IPS-18c (cell line): ENCODE data around the gene CIZ1.
"Not testable (repeated sequence)": the region's sequence is repeated elsewhere in the genome, so short reads cannot be mapped to it uniquely, and the experiment has no call there.

Source experiments
- H3K4me3 ChIP-seq: 2 replicates; pipeline ENCODE4 v1.7.0; 2013; ENCODE audit warnings: low read depth, mild to moderate bottlenecking, low read length, moderate library complexity; ENCODE audit not compliant: insufficient read depth
- H3K9me3 ChIP-seq: one replicate; pipeline ENCODE4 v1.6.1; 2013; ENCODE audit warnings: mild to moderate bottlenecking, low read length, moderate library complexity; ENCODE audit not compliant: control insufficient read depth, insufficient read depth

The CIZ1 gene

DNA sequence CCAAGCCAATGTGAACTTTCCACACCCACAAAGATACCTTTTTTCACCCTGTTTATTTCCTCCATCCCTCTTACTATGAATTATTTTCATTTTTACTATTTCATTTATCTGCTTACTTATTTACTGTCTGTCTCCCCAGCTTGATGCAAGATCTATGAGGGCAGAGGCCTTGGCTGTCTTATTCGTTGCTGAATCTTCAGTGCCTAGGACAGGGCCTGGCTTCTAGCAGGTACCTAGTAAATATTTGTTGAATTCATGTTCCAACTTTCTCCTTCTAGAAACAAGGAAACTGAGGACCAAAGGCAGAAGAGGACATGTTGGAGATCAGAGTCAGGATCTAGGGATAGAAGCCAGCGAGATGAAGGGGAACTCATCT lies 11.3 kb upstream of the CIZ1 start:
- no peaks in the 10 kb centered on the region for H3K9me3 ChIP-seq
- H3K4me3 ChIP-seq = no peak overlapping the region

DNA sequence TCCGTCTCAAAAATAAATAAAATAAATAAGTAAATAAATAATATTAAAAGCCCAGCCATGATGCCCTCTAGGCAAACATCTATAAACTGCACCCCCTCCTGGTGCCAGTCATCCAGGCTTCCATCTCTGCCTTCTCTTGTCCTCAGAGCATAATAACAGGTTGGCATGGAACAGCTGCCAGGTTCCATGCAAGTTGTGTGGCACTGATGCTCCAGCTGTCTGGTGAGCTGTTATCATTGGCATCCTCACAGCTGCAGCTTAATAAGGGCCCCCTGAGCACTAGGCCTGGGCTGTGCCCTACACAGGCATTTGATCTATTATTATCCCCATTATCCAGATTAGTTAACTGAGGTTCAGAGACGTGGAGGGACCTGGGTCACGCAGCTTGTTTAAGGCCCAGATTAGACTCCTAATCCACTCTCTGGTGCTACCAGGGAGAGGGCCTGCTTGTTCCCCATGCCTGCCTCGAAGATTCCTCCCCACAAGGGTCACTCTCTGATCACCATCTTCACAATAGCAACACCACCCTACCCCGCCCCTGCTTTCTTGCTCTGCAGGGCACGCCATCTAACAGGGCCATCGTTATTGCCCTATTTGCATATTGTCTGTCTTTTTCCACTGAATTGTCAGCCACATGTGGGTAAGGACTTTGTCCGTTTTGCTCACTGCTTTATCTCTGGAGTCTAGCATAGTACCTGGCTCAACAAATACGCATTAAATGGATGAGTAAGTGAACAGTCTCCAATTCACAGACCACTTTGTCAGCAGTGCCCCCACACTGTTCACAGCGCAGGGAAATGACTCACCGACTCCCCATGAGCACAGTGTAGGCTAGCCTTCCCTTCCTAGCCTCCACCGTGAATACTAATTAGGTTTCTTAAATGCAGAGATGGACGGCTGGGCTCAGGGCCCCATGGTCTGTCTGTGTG lies 10.3 kb upstream of the CIZ1 start:
- Histone ChIP-seq H3K9me3 (no peaks in the 10 kb centered on the region), H3K4me3 (no peak overlapping the region)

DNA sequence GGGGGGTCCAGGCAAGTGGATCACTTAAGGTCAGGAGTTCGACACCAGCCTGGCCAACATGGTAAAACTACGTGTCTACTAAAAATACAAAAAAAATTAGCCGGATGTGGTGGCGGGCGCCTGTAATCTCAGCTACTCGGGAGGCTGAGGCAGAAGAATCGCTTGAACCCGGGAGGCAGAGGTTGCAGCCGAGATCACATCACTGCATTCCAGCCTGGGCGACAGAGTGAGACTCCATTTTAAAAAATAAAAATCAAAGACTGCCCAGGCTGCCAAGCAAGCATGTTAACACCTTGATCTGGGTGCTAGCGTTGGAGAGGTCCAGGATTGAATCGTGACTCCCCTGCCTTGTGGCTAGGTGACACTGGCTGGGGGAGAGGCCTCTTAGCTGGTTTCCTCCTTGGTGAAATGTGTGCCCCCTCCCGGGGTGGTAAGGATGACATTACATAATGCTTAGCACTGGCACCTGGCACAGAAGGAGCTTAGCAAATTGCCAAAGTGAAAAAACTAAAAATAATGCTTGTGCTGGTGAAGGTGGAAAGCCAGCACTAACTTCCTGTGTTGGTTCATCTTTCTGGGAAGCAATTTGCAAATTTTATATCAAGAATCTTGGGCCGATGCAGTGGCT lies 2.2 kb upstream of the CIZ1 start:
- Histone ChIP-seq H3K4me3 (no peak overlapping the region), H3K9me3 (no peaks in the 10 kb centered on the region)

DNA sequence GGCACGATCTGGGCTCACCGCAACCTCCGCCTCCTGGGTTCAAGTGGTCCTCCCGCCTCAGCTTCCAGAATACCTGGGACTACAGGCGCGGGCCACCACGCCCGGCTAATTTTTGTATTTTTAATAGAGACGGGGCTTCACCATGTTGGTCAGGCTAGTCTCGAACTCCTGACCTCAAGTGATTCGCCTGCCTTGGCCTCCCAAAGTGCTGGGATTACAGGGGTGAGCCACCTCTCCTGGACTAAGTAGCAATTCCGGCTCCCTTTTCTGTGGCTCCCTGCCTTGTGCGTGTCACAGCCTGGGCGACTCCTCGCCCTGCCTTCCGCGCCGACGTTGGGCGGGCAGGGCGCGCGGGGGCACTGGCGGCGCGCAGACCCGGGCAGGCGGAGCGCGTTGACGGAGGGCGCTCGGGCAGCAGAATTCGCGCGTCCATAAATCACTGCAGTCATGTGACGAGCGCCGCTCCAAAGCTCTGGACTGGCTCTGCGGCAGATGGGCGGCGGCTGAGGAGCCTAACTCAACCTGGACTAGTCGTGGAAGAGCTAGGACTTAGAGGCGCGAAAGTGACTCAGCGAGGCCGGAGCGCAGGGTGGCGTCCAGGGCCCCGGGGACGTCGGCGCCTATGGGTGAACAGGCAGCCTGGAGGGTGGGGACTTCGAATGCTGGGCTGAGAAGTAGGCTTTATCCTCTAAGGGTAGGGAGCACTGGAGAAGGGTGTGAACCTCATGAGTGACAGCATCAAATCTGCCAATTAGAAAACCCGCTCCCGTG lies 1.4 kb upstream of the CIZ1 start:
- Histone ChIP-seq H3K9me3 (no peaks in the 10 kb centered on the region), H3K4me3 (no peak overlapping the region)

DNA sequence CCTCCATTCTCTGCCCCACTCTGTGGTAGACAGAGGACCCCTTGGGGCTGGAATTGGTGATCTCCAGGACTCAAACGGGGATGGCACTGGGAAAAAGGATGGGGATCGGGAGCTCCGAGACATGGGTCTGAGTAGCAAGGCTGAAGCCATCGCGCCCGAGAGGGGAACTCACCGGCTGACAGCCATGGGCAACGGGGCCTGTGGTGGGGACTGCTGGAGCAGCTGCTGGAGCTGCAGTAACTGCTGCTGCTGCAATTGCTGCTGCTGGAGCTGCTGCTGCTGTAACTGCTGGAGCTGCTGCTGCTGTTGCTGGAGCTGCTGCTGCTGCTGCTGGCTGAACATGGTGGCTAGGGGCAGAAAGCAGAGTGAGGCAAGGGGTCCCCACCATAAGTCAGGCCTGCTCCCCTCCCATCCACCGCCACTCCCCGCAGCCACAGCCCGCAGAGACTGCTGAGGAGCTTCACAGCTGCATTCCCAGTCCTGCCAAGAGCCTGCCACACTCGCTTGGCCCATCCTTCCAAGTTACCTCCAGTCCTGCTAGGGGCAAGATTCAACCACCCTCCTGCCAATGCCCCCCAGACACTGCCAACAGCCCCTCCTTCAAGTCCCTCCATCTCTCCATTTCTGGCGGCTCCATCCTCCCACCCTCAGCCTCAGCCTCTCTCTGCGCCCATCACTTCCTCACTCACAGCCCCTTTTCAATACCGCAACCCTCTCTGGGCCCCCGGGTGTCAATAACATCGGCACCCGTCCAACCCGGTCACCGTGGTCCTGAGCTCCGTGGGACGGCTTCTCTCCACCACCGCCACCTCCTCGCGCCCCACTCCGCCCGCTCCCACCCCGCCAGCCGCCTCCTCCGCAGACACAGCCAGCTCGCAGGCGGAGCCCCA lies 611 bp downstream of the CIZ1 start:
- no peaks in the 10 kb centered on the region for H3K9me3 ChIP-seq
- peak overlapping the region; percentile 89 for H3K4me3 ChIP-seq

DNA sequence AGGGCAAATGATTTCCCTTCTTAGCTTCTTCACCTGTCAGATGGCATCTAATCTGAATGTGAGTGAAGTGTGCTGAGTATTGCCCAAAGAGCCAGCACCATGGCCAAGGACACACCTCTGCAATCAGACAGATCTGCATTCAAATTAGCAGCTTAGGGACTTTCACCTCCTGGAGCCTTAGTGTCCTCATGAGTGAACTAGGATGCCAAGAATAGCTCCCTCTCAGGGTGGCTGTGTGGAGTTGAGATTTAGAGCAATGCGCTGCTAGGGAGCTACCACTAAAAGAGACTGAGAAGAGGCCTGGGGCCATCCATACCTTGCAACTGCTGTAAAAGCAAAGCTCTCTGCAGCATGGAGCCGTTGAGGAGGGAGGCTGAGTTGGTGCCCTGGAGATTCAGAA lies 1.4 kb downstream of the CIZ1 start:
- Histone ChIP-seq H3K4me3 (no peak overlapping the region), H3K9me3 (no peaks in the 10 kb centered on the region)

DNA sequence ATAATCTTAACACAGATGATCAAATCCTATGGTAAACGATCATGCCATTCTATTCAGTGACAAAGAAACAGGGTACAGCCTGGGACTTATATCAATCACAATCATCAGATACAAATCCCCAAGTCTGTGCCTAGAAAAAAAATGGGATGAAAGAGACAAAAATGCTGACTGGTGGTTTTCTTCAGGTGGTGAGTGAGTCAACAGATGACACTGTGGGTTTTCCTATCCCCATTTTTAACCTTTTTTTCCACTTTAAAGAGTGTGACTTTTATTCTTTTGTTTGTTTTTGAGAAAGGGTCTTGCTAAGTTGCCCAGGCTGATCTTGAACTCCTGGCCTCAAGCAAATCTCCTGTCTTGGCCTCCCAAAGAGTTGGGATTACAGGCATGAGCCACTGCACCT lies 3.2 kb downstream of the CIZ1 start:
- Histone ChIP-seq H3K4me3 (no peak overlapping the region), H3K9me3 (no peaks in the 10 kb centered on the region)

DNA sequence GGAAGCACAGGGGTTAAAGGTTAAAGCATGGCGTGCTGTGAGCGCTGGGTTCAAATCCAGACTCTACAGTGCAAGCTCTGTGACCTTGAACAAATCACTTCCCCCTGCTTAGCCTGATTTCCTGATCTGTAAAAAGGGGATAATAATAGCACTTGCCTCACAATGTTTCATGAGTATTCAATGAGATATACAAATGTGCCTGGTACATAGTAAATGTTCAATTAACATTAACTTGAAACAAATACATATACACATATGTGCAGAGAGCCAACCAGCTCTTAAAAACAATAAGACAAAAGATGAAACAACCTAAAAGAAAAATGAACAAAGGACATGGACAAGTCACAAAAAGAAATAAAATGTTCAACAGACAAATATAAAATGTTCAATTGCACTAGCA lies 4.0 kb downstream of the CIZ1 start:
- Histone ChIP-seq H3K4me3 (no peak overlapping the region), H3K9me3 (no peaks in the 10 kb centered on the region)

DNA sequence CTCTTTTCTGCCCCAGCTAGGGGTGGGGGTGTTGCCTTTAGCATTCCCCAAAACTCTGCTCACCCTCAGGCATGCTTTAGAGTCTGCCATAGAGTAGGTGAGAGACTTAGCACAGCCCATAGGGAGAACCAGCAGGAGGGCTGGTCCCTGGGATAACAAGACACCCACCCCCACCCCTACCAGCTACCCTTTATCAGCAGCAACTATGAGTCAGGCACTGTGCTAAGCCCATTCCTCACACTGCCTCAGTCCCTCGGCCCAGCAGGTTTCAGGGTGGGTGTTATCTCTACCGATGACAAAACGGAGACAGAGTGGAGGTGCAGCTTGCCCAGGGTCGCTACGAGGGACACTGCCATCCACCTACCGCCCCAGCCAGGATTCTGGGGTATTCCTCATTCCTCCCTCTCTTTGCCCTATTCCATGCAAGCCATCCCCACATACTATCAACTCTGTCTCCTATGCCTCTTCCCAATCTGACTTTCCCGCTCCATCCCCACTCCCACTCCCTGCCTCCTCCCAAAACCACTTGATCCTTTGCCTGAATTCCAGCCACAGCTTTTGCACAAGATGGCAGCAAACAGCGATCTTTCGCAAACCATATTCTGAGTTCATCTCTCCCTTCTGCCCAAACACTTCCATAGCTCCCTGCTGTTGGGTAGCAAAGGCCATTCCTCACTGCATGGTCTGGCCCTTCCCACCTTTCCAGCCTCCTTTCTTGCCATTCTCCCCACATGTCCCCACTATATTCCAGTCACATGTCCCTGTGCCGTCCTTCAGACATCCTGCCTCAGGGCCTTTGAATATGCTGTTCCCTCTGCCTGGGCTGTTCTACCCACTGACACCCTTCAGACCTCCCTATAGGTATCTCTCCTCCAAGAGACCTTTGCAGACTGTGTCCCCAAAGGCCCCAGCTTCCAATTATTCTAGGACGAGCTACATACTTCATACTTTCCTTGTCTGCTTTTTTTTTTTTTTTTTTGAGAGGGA lies 5.1 kb downstream of the CIZ1 start:
- H3K9me3 ChIP-seq = no peaks in the 10 kb centered on the region
- H3K4me3 ChIP-seq = no peak overlapping the region

DNA sequence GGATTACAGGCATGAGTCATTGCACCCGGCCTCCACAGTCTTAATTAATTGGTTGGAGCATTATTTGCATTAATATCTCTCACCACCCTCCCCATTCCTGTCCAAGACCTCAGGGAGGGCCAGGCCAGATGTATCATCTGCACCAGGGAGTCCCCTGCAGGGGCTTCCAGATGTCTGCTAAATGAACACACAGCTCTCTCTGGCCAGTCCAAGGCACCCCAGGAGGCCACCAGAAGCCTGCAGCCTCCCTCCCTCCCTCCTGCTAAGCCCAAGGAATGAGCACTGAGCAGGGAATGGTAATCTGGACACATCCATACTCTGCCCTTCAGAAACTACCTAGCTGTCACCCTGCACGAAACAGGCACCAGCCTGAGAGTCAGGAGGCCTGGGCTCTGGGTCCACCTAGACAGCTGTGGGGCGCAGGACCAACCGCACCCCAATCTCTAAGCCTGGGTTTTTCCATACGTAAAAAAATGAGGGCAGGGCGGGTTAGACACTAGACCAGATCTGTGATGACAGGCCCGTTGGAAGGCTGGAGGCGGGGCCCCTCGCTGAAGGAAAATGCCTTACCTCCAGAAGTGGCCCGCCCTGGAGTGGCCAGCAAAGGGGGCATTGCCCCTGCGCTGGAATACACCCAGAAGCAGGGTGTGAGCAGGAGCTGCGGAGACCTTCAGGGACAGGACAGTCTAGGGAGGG lies 8.3 kb downstream of the CIZ1 start:
- Histone ChIP-seq H3K9me3 (peaks cover 5% of the 10 kb centered on the region), H3K4me3 (no peak overlapping the region)

DNA sequence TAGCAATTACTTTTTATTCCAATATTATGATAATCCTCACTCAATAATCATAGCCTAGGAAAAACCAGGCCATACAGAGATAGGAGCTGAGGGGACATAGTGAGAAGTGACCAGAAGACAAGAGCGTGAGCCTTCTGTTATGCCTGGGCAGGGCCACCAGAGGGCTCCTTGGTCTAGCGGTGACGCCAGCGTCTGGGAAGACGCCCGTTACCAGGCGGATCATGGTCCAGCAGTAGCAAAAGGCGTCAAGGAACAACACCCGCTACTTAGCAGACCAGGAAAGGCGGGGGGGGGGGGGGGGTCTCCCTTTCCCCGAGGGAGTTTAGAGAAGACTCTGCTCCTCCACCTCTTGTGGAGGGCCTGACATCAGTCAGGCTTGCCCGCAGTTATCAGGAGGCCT lies 9.9 kb downstream of the CIZ1 start:
- H3K9me3 ChIP-seq, H3K4me3 ChIP-seq: not testable (repeated sequence)

DNA sequence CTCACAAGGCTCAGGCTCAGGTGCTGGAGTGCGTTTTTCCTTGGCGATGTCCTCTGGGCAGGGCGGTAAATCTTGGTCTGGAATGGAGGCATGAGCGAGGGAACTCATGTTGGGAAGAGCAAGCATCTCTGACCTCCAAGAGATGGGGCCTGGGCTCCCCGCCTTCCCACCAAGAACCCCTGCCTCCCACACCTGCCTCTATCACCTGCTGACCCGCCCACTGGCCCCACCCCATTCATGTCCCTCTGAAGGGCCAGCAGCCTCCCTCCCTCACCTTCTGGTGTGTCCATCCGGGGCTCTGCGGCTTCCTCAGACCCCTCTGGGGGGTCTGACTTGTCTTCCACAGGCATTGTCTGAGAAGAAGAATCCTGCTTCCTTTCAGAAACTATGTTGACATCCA lies 10.9 kb downstream of the CIZ1 start:
- no peak overlapping the region for H3K4me3 ChIP-seq

DNA sequence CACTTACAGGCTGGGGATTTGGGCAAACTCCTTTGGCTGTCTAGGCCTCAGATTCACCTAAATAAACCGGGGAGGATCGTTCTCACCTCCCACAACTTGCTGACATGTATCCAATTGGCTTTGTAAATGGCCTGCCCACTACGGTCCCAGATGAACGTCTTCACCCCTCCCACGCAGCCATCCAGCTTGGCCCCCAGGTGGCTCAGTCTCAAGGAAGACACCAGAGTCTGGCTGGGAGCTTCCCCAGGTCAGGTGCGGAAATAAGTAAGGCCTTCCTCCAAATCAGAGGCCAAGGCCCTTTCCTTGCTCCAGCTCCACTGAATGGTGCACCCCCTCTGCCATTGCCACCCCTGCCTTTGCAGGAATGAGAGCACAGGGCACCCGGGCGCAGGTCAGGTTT lies 11.4 kb downstream of the CIZ1 start:
- Histone ChIP-seq H3K4me3 (no peak overlapping the region), H3K9me3 (peaks cover 5% of the 10 kb centered on the region)

More for the DNA sequence above, 10.9 kb downstream of the CIZ1 start:
- peaks cover 5% of the 10 kb centered on the region for H3K9me3 ChIP-seq

DNA sequence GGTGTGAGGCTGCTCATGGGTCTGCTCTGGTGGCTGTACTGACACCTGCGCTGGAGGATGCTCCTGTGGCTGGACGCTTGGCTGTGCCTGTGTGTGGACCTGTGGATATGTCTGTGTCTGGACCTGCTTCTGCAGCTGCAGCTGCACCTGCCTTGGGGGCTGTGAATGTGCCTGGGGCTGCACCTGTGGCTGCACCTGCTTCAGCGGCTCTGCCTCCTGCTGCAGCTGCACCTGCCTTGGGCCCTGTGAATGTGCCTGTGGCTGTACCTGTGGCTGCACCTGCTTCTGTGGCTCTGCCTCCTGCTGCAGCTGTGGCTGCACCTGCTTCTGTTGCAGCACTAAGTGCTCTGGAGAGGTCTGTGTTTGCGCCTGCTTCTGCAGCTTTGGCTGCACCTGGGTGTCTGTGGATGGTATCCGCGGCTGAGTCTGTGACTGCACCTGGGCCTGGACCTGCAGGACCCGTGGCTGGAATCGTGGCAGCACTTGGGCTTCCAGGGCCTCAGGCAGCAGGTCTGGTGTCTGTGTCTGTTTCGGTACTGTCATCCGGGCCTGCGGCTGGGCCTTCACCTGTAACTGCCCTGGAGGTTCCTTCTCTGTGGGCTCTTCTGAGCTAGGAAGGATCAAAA lies 12.5 kb downstream of the CIZ1 start:
- Histone ChIP-seq H3K4me3 (no peak overlapping the region), H3K9me3 (peaks cover 5% of the 10 kb centered on the region)

DNA sequence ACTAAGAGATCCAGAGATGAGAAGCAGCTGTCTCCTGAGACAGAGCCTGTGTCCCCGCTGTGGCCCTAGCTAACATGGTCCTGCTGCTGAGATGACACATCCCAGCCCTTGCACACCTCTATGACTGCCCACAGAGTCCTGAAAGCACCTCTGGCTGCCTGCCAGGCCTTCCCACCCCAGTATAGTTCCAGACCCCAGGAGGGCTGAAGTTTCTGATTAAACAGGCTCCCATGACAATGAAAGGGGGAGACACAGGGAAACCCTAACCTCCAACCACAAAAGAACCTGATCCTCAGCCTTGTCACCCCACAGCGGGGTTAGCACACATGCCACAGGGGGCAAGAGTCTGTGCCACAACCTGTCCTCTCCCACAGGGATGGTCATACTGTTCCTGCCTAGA lies 15.6 kb downstream of the CIZ1 start:
- H3K4me3 ChIP-seq = no peak overlapping the region
- H3K9me3 ChIP-seq = peaks cover 5% of the 10 kb centered on the region
